Gastrocnemius medialis (tissue), 4 donors: Measurements from ENCODE around the gene RHAG. TPM values are rescaled to one million over a fixed set of nuclear protein-coding genes. Genes with fewer than 3 reads are reported as not detected.
"Not testable (repeated sequence)": the region's sequence is repeated elsewhere in the genome, so short reads cannot be mapped to it uniquely, and the experiment has no call there.

Experiments
- ATAC-seq, 2 donors: fragments of 150-250 bp; one replicate each; pipeline ENCODE4 v1.9.1; 2016
- DNase-seq, 2 donors: peaks; one replicate each; pipeline ENCODE4 v3.0.0-alpha.2; 2019
- H3K27ac ChIP-seq, 4 donors: fragments of 200-600 bp; sonication (generic); 1 replicate in 1 of 4; 2 replicates in 3 of 4; pipeline ENCODE4 v1.5.1; 2016 to 2018; ENCODE audit warnings: mild to moderate bottlenecking in 2 of 4, moderate library complexity in 1 of 4
- H3K27me3 ChIP-seq, 3 donors: fragments of 200-600 bp; sonication (generic) in 2 of 3; 1 replicate in 1 of 3; 2 replicates in 2 of 3; pipeline versions ENCODE4 v1.5.1 to v1.6.0; 2016 to 2019; ENCODE audit warnings: mild to moderate bottlenecking in 1 of 3, moderate library complexity in 1 of 3
- H3K36me3 ChIP-seq, 2 donors: fragments of 200-600 bp; sonication (generic) in 1 of 2; one replicate each; pipeline ENCODE4 v1.5.1; 2017 to 2018
- H3K4me1 ChIP-seq, 2 donors: fragments of 200-600 bp; sonication (generic) in 1 of 2; one replicate each; pipeline ENCODE4 v1.5.1; 2016 to 2017; ENCODE audit warnings: mild to moderate bottlenecking in 2 of 2
- H3K4me3 ChIP-seq, 4 donors: fragments of 200-600 bp; sonication (generic) in 3 of 4; 1 replicate in 1 of 4; 2 replicates in 3 of 4; pipeline ENCODE4 v1.5.1; 2016 to 2019; ENCODE audit warnings: mild to moderate bottlenecking in 2 of 4
- H3K9me3 ChIP-seq, 3 donors: fragments of 200-600 bp; sonication (generic) in 2 of 3; 1 replicate in 1 of 3; 2 replicates in 2 of 3; pipeline ENCODE4 v1.5.1; 2016 to 2019
- POLR2A ChIP-seq, 2 donors: fragments of 450-650 bp; IDR thresholded peaks; one replicate each; pipeline ENCODE4 v1.6.1; 2017; ENCODE audit warnings: antibody characterized with exemption in 2 of 2, mild to moderate bottlenecking in 2 of 2, moderate library complexity in 2 of 2
- in situ Hi-C, 4 donors: fragments of 200-750 bp; cut with MboI; loops; one replicate each; pipeline versions ENCODE4 v1.15.0 to v1.8.0; 2017; ENCODE audit warnings: low sequenced_read_pairs in 4 of 4
- intact Hi-C: fragments of 100-400 bp; cut with DNase I; formaldehyde crosslinking; loops from one replicate; pipeline ENCODE4 v1.15.1; 2023; ENCODE audit warnings: low total_unique reads
- total RNA-seq, 4 donors: library from RNA; depleted of rRNA; stranded (reverse); fragments of >200 nt; gene quantifications; one replicate each; pipeline versions ENCODE4 v1.1.0 to v1.2.3, GENCODE V29; 2016
- TF ChIP-seq, protein P1 (sequence below), 5 experiments: fragments of 450-650 bp in 3 of 5; fragments of 200-600 bp in 2 of 5; sonication (generic) in 2 of 5; IDR thresholded peaks in 4 of 5; conservative IDR thresholded peaks in 1 of 5; 1 replicate in 4 of 5; 2 replicates in 1 of 5; pipeline ENCODE4 v1.5.1; 2016 to 2019; ENCODE audit warnings: antibody characterized with exemption in 5 of 5, mild to moderate bottlenecking in 3 of 5, moderate library complexity in 3 of 5

Gene RHAG
- total RNA-seq, 4 donors from 2014 or later: 0.26 TPM; not detected in 3

DNA sequence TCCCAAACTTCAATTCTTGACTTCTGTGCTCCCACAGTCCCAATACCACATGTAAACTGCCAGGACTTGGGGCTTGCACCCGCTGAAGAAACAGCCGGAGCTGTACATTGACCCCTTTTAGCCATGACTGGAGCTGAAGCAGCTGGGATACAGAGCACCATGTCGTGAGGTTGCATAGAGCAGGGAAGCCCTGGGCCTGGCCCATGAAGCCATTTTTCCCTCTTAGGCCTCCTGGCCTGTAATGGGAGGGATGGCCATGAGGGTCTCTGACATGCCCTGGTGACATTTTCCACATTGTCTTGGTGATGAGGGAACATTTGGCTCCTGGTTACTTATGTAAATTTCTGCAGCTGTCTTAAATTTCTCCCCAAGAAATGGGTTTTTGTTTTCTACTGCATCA is 9.8 kb downstream of the RHAG start:
- Histone ChIP-seq H3K4me1 (no peaks in the 10 kb centered on the region), H3K36me3 (no peaks in the 10 kb centered on the region), H3K27ac (no peak overlapping the region), H3K4me3 (no peak overlapping the region), H3K27me3 (no peaks in the 10 kb centered on the region), H3K9me3 (no peaks in the 10 kb centered on the region)
- TF ChIP-seq, protein P1, sequence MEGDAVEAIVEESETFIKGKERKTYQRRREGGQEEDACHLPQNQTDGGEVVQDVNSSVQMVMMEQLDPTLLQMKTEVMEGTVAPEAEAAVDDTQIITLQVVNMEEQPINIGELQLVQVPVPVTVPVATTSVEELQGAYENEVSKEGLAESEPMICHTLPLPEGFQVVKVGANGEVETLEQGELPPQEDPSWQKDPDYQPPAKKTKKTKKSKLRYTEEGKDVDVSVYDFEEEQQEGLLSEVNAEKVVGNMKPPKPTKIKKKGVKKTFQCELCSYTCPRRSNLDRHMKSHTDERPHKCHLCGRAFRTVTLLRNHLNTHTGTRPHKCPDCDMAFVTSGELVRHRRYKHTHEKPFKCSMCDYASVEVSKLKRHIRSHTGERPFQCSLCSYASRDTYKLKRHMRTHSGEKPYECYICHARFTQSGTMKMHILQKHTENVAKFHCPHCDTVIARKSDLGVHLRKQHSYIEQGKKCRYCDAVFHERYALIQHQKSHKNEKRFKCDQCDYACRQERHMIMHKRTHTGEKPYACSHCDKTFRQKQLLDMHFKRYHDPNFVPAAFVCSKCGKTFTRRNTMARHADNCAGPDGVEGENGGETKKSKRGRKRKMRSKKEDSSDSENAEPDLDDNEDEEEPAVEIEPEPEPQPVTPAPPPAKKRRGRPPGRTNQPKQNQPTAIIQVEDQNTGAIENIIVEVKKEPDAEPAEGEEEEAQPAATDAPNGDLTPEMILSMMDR (IDR thresholded peaks at IDR 0.05 in 4 of 5, conservative IDR thresholded peaks at IDR 0.05 in 1 of 5): no peak
- TF ChIP-seq POLR2A (IDR thresholded peaks at IDR 0.05): no peak
- intact Hi-C loops: no loop called here
- no peak for DNase-seq
- in situ Hi-C loops: no loop called here
- no peak for ATAC-seq

DNA sequence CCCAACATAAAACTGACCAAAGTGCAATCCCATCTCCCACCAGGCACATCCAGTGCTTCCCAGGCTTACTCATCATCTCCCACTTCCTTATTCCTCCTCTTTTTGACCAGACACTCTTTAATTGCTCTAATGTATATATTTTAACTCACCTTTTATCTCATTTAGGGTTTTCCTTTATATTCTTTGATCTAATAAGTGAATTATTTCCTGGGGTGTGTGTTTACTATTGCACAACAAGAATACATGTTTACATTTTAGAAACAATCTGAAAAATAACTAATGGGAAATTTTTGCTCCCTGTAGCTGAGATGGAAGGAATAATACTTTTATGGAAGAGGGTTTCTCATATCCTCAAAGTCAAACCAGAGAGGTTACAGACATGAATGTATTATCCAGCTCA is 18.4 kb downstream of the RHAG start:
- Histone ChIP-seq H3K36me3 (no peaks in the 10 kb centered on the region), H3K9me3 (no peaks in the 10 kb centered on the region), H3K27me3 (no peaks in the 10 kb centered on the region), H3K4me3 (no peak overlapping the region), H3K4me1 (no peaks in the 10 kb centered on the region), H3K27ac (no peak overlapping the region)
- DNase-seq: no peak
- no peak for TF ChIP-seq POLR2A (IDR thresholded peaks at IDR 0.05)
- TF ChIP-seq, protein P1 (IDR thresholded peaks at IDR 0.05 in 4 of 5, conservative IDR thresholded peaks at IDR 0.05 in 1 of 5): no peak
- intact Hi-C loops: no loop called here
- no peak for ATAC-seq
- in situ Hi-C loops: no loop called here

DNA sequence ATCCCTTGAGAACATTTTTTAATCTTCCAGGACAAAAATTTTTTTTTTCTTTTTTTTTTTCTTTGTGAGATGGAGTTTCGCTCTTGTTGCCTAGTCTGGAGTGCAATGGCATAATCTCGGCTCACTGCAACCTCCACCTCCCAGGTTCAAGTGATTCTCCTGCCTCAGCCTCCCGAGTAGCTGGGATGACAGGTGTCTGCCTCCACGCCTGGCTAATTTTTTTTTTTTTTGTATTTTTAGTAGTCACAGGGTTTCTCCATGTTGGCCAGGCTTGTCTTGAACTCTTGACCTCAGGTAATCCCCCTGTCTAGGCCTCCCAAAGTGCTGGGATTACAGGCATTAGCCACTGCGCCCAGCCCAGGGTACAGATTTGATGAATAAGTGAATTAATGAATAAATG is 22.5 kb downstream of the RHAG start:
- H3K36me3 ChIP-seq, H3K27ac ChIP-seq, in situ Hi-C loops, intact Hi-C loops, H3K4me3 ChIP-seq, DNase-seq, H3K9me3 ChIP-seq, H3K27me3 ChIP-seq, ATAC-seq, H3K4me1 ChIP-seq: not testable (repeated sequence)

DNA sequence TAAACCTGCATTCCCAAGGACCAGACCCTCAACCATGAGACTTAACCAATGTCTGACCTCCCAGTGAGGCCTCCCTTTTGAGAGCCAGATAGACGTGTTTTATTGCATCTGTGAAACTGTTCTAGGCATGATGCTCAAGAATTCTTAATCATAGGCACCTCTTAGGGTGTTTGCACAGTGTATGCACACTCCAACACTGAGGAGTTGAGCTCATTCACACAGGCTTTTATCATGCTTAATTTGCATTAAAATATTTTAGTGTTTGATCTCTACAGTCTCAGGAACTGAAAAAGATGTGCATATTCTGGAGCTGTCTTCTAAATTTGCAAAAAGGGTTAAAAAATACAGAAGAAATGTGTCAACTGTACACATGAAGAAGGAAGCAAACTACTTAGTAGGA is 27.4 kb downstream of the RHAG start:
- TF ChIP-seq POLR2A (IDR thresholded peaks at IDR 0.05): no peak
- Histone ChIP-seq H3K4me3 (no peak overlapping the region), H3K9me3 (no peaks in the 10 kb centered on the region), H3K4me1 (no peaks in the 10 kb centered on the region), H3K27ac (no peak overlapping the region), H3K36me3 (no peaks in the 10 kb centered on the region), H3K27me3 (no peaks in the 10 kb centered on the region)
- intact Hi-C loops (no loop called here), in situ Hi-C loops (no loop called here)
- no peak for DNase-seq
- ATAC-seq: no peak

DNA sequence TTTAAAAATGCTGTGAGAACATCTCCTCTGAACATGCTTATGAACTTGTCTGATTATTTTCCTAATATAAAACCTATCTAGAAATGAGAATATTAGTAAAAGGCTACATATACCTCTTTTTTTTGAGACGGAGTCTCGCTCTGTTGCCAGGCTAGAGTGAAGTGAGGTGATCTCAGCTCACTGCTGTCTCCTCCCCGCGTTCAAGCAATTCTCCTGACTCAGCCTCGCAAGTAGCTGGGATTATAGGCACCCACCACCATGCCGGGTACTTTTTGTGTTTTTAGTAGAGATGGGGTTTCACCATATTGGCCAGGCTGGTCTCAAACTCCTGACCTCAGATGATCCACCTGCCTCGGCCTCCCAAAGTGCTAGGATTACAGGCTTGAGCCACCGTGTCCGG is 28.4 kb downstream of the RHAG start:
- not testable (repeated sequence) for ATAC-seq

DNA sequence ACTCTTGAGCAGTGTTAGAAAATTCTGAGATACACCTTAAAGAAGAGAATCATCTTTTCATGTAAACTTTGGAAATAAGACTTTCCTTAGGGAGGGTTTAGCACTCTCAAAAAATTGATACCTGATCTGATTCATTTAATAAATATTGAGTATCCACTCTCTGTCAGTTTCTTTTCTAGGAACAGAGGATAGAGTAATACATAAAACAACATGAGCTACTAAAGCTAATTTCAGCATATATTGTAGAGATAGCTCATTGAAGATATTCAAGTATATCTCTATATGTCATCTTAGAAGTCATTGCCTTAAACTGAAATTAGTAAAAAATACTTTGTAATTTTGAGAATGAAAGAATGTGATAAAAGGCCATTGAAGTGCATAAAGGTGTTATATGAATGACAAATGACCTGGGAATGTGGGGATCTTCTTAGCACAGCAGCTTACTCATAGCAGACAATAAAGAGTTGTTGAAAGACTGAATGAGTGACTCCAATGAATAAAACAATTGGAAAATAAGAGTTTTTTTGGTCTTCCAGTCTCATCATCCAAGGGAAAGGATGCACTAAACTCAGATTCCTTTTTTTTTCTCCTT is 29.2 kb downstream of the RHAG start:
- no peak for DNase-seq
- H3K4me3 ChIP-seq: no peak overlapping the region
- H3K27me3 ChIP-seq: no peaks in the 10 kb centered on the region
- no peak for TF ChIP-seq POLR2A (IDR thresholded peaks at IDR 0.05)
- TF ChIP-seq, protein P1 (IDR thresholded peaks at IDR 0.05 in 4 of 5, conservative IDR thresholded peaks at IDR 0.05 in 1 of 5): no peak
- in situ Hi-C loops: no loop called here
- H3K27ac ChIP-seq: no peak overlapping the region
- no peaks in the 10 kb centered on the region for H3K36me3 ChIP-seq
- no peak for ATAC-seq
- H3K9me3 ChIP-seq: no peaks in the 10 kb centered on the region
- H3K4me1 ChIP-seq: no peaks in the 10 kb centered on the region
- intact Hi-C loops: no loop called here

More for the DNA sequence above, 28.4 kb downstream of the RHAG start:
- intact Hi-C loops, H3K27me3 ChIP-seq, H3K9me3 ChIP-seq, H3K36me3 ChIP-seq, H3K27ac ChIP-seq, H3K4me1 ChIP-seq, DNase-seq, in situ Hi-C loops, H3K4me3 ChIP-seq: not testable (repeated sequence)
